ENCODE data around the gene ENPP7. TPM values are rescaled to one million over a fixed set of nuclear protein-coding genes. Genes with fewer than 3 reads are reported as not detected.
A peak's percentile ranks its signal among the peaks of the same experiment; 100 is the strongest.

The ENPP7 gene
- total RNA-seq, 2 experiments from 2014 or later, result not detected

GRCh38 chr17:79788989-79789942, 58.5 kb downstream of the ENPP7 start:
- Mint-ChIP-seq H3K36me3 (ENCODE audit: low read depth) (peaks cover 2% of the 10 kb centered on the region), H3K4me3 (no peak overlapping the region), H3K4me1 (ENCODE audit: low read depth) (peaks cover 8% of the 10 kb centered on the region), H3K27ac (no peak overlapping the region), H3K27me3 (ENCODE audit: low read depth) (peaks cover 53% of the 10 kb centered on the region), H3K9me3 (no peaks in the 10 kb centered on the region)
- DNase-seq, result no peak
- intact Hi-C loops (cut with micrococcal nuclease), result no loop called here
- CTCF ChIA-PET, result interaction anchor here (0.6 to 1.7 kb wide), 8 partner anchors 15 to 931 kb away, joined by 3 to 4 read pairs (median 3); no protein-coding TSS in a partner anchor

GRCh38 chr17:79789943-79790804, 59.4 kb downstream of the ENPP7 start:
- peaks cover 8% of the 10 kb centered on the region for H3K4me1 Mint-ChIP-seq (ENCODE audit: low read depth)
- peaks cover 52% of the 10 kb centered on the region for H3K27me3 Mint-ChIP-seq (ENCODE audit: low read depth)
- H3K9me3 Mint-ChIP-seq, result no peaks in the 10 kb centered on the region
- no peak overlapping the region for H3K4me3 Mint-ChIP-seq
- intact Hi-C loops (cut with micrococcal nuclease), result loop anchor here (2.0 to 5.0 kb wide), 2 partner anchors 43 to 127 kb away; no protein-coding TSS in a partner anchor
- no peak for DNase-seq
- H3K36me3 Mint-ChIP-seq (ENCODE audit: low read depth), result peaks cover under 1% of the 10 kb centered on the region
- no peak overlapping the region for H3K27ac Mint-ChIP-seq
- CTCF ChIA-PET, result interaction anchor here (1.1 to 1.7 kb wide), 6 partner anchors 16 to 125 kb away, joined by 3 to 4 read pairs (median 3); no protein-coding TSS in a partner anchor

DNA sequence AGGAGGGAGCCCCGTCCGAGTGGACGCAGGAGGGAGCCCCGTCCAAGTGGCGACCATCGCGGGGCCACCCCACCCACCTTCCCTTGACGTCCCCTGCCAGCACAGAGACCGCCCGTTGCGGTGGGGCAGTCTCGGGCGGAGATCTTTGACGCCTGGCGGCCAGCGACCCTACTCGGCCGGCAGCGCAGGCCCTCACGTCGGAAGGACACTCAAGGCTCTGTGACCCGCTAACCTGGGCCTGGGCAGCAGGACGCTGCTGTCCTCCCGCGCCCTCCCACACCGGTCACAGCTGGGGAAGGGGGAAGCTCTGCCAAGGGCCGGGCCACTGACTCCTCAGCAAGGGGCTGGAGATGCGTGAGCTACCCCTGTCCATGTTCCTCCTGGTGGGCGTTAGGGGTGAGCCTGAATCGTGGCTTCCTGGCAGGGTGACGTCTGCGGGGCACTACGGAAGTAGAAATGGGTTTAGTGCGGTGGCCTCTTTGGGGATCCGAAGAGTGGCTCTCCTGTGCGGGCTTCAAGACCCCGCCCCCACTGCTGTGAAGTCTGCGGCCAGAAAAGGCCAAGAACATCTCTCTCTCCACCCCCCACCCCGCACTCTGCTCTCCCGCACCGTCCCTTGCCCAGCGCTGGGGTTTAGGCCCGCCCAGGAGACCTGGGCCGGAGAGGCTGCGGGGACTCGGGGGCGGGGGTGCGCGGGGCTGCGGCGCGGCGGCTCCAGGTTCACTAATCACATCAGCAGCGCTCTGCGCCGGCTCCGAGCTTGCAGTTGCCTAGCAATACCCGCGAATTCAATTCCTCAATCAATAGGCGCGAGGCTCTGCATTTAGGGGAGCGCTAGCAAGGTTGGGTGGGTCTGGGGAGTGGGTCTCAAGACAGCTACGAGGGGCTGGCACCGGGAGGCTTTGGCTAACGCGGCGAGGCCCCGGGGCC, 60.3 kb downstream of the ENPP7 start:
- intact Hi-C loops (cut with micrococcal nuclease), result loop anchor here (2.0 to 5.0 kb wide), 2 partner anchors 44 to 126 kb away; no protein-coding TSS in a partner anchor
- DNase-seq, result peak; percentile 38
- peaks cover 13% of the 10 kb centered on the region for H3K4me1 Mint-ChIP-seq (ENCODE audit: low read depth)
- no peaks in the 10 kb centered on the region for H3K9me3 Mint-ChIP-seq
- H3K4me3 Mint-ChIP-seq, result no peak overlapping the region
- no peaks in the 10 kb centered on the region for H3K36me3 Mint-ChIP-seq (ENCODE audit: low read depth)
- H3K27me3 Mint-ChIP-seq (ENCODE audit: low read depth), result peaks cover 51% of the 10 kb centered on the region
- H3K27ac Mint-ChIP-seq, result no peak overlapping the region
- CTCF ChIA-PET, result interaction anchor here (1.0 to 1.3 kb wide), 3 partner anchors 20 to 55 kb away, joined by 3 read pairs; no protein-coding TSS in a partner anchor

DNA sequence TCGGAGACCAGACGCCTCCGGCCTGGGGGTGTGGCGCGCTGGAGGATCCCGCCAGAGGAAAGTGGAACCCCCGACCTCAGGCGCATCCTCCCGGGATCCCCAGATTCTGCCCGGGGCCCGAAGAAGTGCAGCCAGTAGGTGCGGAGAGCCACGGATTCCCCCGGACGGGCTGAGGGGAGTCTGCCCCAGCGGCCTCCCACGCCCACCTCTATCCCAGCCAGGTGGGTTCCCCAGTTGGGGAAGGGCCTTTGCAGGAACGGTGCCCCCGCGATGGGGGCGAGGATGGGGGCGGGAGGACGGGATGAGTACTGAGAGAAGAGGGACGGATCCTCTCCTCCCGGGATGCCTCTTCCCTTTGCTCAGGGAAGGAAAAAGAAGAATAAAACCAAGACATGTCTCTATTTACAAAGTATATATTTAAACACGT, 61.0 kb downstream of the ENPP7 start:
- DNase-seq, result no peak
- Mint-ChIP-seq H3K4me3 (no peak overlapping the region), H3K4me1 (ENCODE audit: low read depth) (peaks cover 16% of the 10 kb centered on the region), H3K36me3 (ENCODE audit: low read depth) (no peaks in the 10 kb centered on the region), H3K27ac (no peak overlapping the region), H3K9me3 (no peaks in the 10 kb centered on the region), H3K27me3 (ENCODE audit: low read depth) (peaks cover 47% of the 10 kb centered on the region)
- CTCF ChIA-PET, result interaction anchor here (0.6 to 1.0 kb wide), 2 partner anchors 10 to 19 kb away, joined by 3 to 5 read pairs; no protein-coding TSS in a partner anchor
- intact Hi-C loops (cut with micrococcal nuclease), result loop anchor here (2.0 to 5.0 kb wide), 2 partner anchors 45 to 126 kb away; no protein-coding TSS in a partner anchor

Small RNA genes lying within 50 kb of the gene (microRNA-seq; reads per million reads assigned to microRNA genes)
- gene MIR4739 (ENCODE audit: borderline microRNAs expressed, borderline replicate concordance), result not detected

Other genes with a start within 250 kb of the ENPP7 start
- not detected for gene RBFOX3, start 119.9 kb upstream of the ENPP7 start, total RNA-seq
- gene CBX2, start 47.2 kb downstream of the ENPP7 start, total RNA-seq, result 1 to 10 TPM; 5.2 to 5.8 TPM
- gene CBX8, start 66.1 kb downstream of the ENPP7 start, total RNA-seq, result 1 to 10 TPM; 3.8 to 3.9 TPM
- gene CBX4, start 108.5 kb downstream of the ENPP7 start, total RNA-seq, result 10 to 100 TPM; 22.7 to 26.3 TPM